PC-9 (cell line): ENCODE results near the gene FAM114A1. TPM values are rescaled to one million over a fixed set of nuclear protein-coding genes. Genes with fewer than 3 reads are reported as not detected.

Experiments used
- BruUV-seq: library from RNA; stranded (reverse); fragments of 400-500 nt; replicated peaks from 2 replicates; lab custom pipeline; 2021; lab: Mats Ljungman, UMichigan
- CTCF ChIA-PET: fragments of 300-600 bp; sonication (Branson Sonifier 250); formaldehyde crosslinking; loops from one replicate; lab custom pipeline; 2022; ENCODE audit warnings: antibody characterized with exemption; lab: Charles Lee
- POLR2A ChIA-PET: fragments of 300-600 bp; sonication (Branson Sonifier 250); formaldehyde crosslinking; loops from one replicate; lab custom pipeline; 2022; ENCODE audit warnings: antibody characterized with exemption; ENCODE audit not compliant: unreplicated experiment; lab: Charles Lee
- DNase-seq, 2 experiments: peaks; one replicate each; pipeline versions ENCODE4 v3.0.0 to v3.0.0-alpha.2; 2015 to 2022; ENCODE audit warnings: mixed read lengths in 1 of 2
- H2AFZ ChIP-seq: fragments of 200-600 bp; sonication (generic); 2 replicates; pipeline ENCODE4 v1.8.1; 2017; ENCODE audit warnings: antibody characterized with exemption
- H3F3A ChIP-seq: fragments of 200-600 bp; sonication (generic); 2 replicates; pipeline ENCODE4 v1.8.1; 2017; ENCODE audit warnings: antibody characterized with exemption, mild to moderate bottlenecking, low read depth; ENCODE audit not compliant: insufficient read depth
- H3K27ac ChIP-seq: fragments of 200-600 bp; sonication (generic); 2 replicates; pipeline ENCODE4 v1.6.1; 2016; ENCODE audit warnings: mixed run types
- H3K27me3 ChIP-seq: fragments of 200-600 bp; sonication (generic); 2 replicates; pipeline ENCODE4 v1.6.1; 2016; ENCODE audit warnings: low read depth, mixed run types; ENCODE audit not compliant: insufficient read depth
- H3K36me3 ChIP-seq: fragments of 200-600 bp; sonication (generic); 2 replicates; pipeline ENCODE4 v1.6.1; 2016; ENCODE audit warnings: low read depth, mixed run types
- H3K4me1 ChIP-seq: fragments of 200-600 bp; sonication (generic); replicated peaks from 2 replicates; pipeline ENCODE4 v1.6.1; 2016; ENCODE audit warnings: mixed run types; ENCODE audit not compliant: insufficient read depth
- H3K4me2 ChIP-seq: fragments of 200-600 bp; sonication (generic); 2 replicates; pipeline ENCODE4 v1.6.1; 2017; ENCODE audit warnings: mixed run types
- H3K4me3 ChIP-seq: fragments of 200-600 bp; sonication (generic); 2 replicates; pipeline ENCODE4 v1.6.1; 2016; ENCODE audit warnings: mixed run types
- H3K79me2 ChIP-seq: fragments of 200-600 bp; sonication (generic); 2 replicates; pipeline ENCODE4 v1.6.1; 2017; ENCODE audit warnings: low read depth, mixed run types
- H3K9me2 ChIP-seq: fragments of 200-600 bp; sonication (generic); 2 replicates; pipeline ENCODE4 v1.8.1; 2017; ENCODE audit warnings: mild to moderate bottlenecking; ENCODE audit not compliant: insufficient read depth
- H3K9me3 ChIP-seq: fragments of 200-600 bp; sonication (generic); 2 replicates; pipeline ENCODE4 v1.8.1; 2016; ENCODE audit warnings: low read depth; ENCODE audit not compliant: insufficient read depth
- H4K20me1 ChIP-seq: fragments of 200-600 bp; sonication (generic); 2 replicates; pipeline ENCODE4 v1.8.1; 2017; ENCODE audit not compliant: insufficient read depth
- EZH2 ChIP-seq: fragments of 200-600 bp; sonication (generic); IDR thresholded peaks from 2 replicates; pipeline ENCODE4 v1.8.0; 2017; ENCODE audit warnings: antibody characterized with exemption, low read depth
- intact Hi-C: fragments of 100-400 bp; cut with micrococcal nuclease; formaldehyde crosslinking; loops from one replicate; pipeline ENCODE4 v1.10.0; 2022; ENCODE audit not compliant: unreplicated experiment
- total RNA-seq: library from RNA; stranded (reverse); gene quantifications from 2 replicates; pipeline ENCODE4 v1.2.3, GENCODE V29; 2021
- TF ChIP-seq, protein P1 (sequence below): fragments of 200-600 bp; sonication (generic); conservative IDR thresholded peaks from 2 replicates; pipeline ENCODE4 v1.6.1; 2017; ENCODE audit warnings: mixed run types, antibody characterized with exemption, mild to moderate bottlenecking, moderate library complexity

The FAM114A1 gene
- total RNA-seq, 1 experiment from 2014 or later = 73.7 TPM

DNA sequence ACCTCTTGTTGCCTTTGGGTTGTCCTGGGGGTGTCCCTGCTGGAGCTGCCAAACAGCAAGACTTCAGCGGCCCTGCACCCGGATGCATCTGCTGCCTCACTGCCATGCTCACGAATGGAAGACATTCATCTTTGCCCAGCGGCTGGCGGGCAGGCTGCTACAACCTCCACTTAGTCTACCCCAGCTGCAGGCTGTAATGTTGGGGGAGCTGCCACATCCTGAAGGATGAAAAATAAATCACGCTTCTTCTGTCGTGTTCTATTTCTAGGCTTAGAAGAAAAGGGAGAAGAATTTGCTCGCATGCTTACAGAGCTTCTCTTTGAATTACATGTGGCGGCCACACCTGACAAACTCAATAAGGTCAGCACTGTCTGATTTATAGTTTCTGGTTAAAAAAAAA is 61.4 kb downstream of the FAM114A1 start:
- POLR2A ChIA-PET = interaction anchor here (0.5 kb wide), 1 partner anchor 134 kb away, joined by 3 read pairs; no protein-coding TSS in a partner anchor
- no peaks in the 10 kb centered on the region for H3K27me3 ChIP-seq
- TF ChIP-seq EZH2 = no peak
- TF ChIP-seq, protein P1, sequence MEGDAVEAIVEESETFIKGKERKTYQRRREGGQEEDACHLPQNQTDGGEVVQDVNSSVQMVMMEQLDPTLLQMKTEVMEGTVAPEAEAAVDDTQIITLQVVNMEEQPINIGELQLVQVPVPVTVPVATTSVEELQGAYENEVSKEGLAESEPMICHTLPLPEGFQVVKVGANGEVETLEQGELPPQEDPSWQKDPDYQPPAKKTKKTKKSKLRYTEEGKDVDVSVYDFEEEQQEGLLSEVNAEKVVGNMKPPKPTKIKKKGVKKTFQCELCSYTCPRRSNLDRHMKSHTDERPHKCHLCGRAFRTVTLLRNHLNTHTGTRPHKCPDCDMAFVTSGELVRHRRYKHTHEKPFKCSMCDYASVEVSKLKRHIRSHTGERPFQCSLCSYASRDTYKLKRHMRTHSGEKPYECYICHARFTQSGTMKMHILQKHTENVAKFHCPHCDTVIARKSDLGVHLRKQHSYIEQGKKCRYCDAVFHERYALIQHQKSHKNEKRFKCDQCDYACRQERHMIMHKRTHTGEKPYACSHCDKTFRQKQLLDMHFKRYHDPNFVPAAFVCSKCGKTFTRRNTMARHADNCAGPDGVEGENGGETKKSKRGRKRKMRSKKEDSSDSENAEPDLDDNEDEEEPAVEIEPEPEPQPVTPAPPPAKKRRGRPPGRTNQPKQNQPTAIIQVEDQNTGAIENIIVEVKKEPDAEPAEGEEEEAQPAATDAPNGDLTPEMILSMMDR = no peak
- no peak overlapping the region for H3K4me3 ChIP-seq
- H4K20me1 ChIP-seq = no peaks in the 10 kb centered on the region
- no TSS peak for BruUV-seq
- H3K36me3 ChIP-seq = no peaks in the 10 kb centered on the region
- no peak overlapping the region for H3K4me2 ChIP-seq
- H3K79me2 ChIP-seq = no peaks in the 10 kb centered on the region
- H3K9me3 ChIP-seq = no peaks in the 10 kb centered on the region
- H3K9me2 ChIP-seq = no peaks in the 10 kb centered on the region
- CTCF ChIA-PET = no interaction called here
- H2AFZ ChIP-seq = no peak overlapping the region
- DNase-seq = no peak
- H3F3A ChIP-seq = no peaks in the 10 kb centered on the region
- H3K27ac ChIP-seq = no peak overlapping the region
- H3K4me1 ChIP-seq = no peaks in the 10 kb centered on the region
- intact Hi-C loops = no loop called here

GRCh38 chr4:38930204-38930603 is 62.6 kb downstream of the FAM114A1 start:
- Histone ChIP-seq H2AFZ (no peak overlapping the region), H3K4me2 (no peak overlapping the region), H3K9me3 (no peaks in the 10 kb centered on the region), H3K4me1 (no peaks in the 10 kb centered on the region), H3K4me3 (no peak overlapping the region), H3K36me3 (0 out of 2 replicates have a peak, but pooled peaks cover 5% of the 10 kb centered on the region), H4K20me1 (no peaks in the 10 kb centered on the region), H3F3A (no peaks in the 10 kb centered on the region), H3K27ac (no peak overlapping the region), H3K79me2 (no peaks in the 10 kb centered on the region), H3K27me3 (no peaks in the 10 kb centered on the region), H3K9me2 (no peaks in the 10 kb centered on the region)
- no peak for TF ChIP-seq EZH2
- TF ChIP-seq, protein P1 = no peak
- no TSS peak for BruUV-seq
- POLR2A ChIA-PET = interaction anchor here (0.6 kb wide), 1 partner anchor 14 kb away, joined by 6 read pairs; no protein-coding TSS in a partner anchor
- CTCF ChIA-PET = no interaction called here
- intact Hi-C loops = no loop called here
- no peak for DNase-seq

GRCh38 chr4:38930707-38931106 is 63.1 kb downstream of the FAM114A1 start:
- POLR2A ChIA-PET = interaction anchor here (0.6 kb wide), 1 partner anchor 14 kb away, joined by 6 read pairs; no protein-coding TSS in a partner anchor
- 0 out of 2 replicates have a peak, but pooled peaks cover 5% of the 10 kb centered on the region for H3K36me3 ChIP-seq
- H3K9me3 ChIP-seq = no peaks in the 10 kb centered on the region
- H3K4me2 ChIP-seq = no peak overlapping the region
- intact Hi-C loops = no loop called here
- no peaks in the 10 kb centered on the region for H3K79me2 ChIP-seq
- BruUV-seq = no TSS peak
- no peaks in the 10 kb centered on the region for H3K9me2 ChIP-seq
- H3K4me1 ChIP-seq = no peaks in the 10 kb centered on the region
- no peak overlapping the region for H2AFZ ChIP-seq
- no peaks in the 10 kb centered on the region for H3F3A ChIP-seq
- H3K4me3 ChIP-seq = no peak overlapping the region
- CTCF ChIA-PET = no interaction called here
- no peaks in the 10 kb centered on the region for H4K20me1 ChIP-seq
- TF ChIP-seq EZH2 = no peak
- TF ChIP-seq, protein P1 = no peak
- no peak for DNase-seq
- no peak overlapping the region for H3K27ac ChIP-seq
- H3K27me3 ChIP-seq = no peaks in the 10 kb centered on the region
